GM18499 (cell line): Measurements from ENCODE around the gene MAN2C1.
"Not testable (repeated sequence)": the region's sequence is repeated elsewhere in the genome, so short reads cannot be mapped to it uniquely, and the experiment has no call there.

Experiments
- ATAC-seq: cut with Tn5 transposase; IDR thresholded peaks from one replicate; pipeline ENCODE4 v1.9.1; 2021; ENCODE audit warnings: moderate number of reproducible peaks; ENCODE audit not compliant: insufficient read depth, unreplicated experiment

Gene MAN2C1

DNA sequence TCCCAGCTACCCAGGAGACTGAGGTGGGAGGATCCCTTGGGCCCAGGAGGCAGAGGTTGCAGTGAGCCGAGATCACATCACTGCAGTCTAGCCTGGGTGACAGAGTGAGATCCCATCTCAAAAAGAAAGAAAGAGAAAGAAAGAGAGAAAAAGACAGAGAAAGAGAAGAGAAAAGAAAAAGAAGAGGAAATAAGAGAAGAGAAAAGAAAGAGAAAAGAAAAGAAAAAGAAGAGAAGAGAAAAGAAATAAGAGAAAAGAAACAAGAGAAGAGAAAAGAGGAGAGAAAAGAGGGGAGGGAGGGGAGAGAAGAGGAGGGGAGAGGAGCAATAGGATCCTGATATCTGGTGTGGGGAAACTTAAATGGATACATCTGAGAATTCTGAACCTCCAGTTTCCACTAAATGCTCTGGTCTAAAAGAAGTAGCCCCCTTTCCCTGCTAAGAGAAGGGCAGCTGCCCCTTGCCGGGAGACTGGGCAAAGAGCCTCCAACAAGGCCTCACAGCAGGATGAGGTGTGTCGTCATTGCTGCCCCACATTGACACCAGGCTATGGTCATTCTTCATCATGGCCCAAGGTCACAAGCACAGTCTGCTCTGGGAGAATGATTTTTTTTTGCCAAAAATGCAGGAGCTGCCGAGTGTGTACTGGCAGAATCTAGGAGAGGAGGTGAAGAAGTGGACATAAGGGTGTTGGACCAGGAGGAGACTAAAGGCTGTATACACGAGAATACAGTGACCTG is 53.7 kb downstream of the MAN2C1 start:
- no peak for ATAC-seq

DNA sequence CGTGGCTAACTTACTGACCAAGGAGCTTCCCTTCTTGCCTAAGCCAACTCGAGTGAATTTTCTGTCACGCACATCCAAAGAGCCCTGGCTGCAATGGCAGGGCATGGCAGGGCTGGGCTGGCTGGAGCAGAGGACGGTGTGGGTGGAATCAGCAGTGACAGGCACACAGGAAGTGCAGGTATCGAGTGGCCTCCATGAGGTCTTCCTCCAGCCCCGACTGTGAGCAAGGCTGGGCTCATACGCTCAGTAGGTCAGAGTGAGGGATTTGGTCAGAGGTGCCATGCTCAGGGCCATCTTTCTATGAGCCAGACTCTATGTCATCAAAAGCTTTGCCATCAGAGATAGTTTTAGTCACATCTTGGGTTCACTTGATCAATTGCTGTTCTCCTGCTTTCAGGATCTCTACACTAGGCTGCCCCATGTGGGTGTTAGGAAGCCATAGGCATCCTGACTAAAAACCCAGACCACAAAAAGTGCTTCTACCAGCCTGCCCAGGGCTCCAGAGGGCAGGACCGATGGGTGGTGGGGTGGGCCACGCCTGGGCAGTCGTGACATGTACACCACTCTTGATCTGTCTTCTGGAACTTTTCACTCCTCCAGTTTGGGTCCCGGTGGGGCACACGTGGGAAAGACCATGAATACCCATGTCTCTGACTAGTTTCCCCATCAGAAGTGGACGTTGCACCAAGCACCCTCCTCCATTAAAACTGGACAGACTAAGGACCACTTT is 55.1 kb downstream of the MAN2C1 start:
- no peak for ATAC-seq

DNA sequence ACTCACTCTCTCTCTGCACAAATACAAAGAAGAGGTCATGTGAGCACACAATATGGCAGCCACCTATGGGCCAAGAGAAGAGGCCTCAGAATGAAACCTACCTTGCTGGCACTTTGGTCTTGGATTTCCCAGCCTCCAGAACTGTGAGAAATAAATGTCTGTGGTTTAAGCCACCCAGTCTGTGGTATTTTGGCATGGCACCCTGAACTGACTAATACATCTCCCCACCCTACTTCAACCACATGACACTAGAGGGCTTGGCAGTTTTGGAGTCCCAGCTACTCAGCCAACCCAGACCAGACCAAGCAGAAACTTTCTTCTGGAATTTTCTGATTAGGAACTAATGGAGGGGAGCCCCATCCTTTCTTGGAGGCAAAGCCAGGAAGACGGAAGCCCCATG is 55.9 kb downstream of the MAN2C1 start:
- not testable (repeated sequence) for ATAC-seq

DNA sequence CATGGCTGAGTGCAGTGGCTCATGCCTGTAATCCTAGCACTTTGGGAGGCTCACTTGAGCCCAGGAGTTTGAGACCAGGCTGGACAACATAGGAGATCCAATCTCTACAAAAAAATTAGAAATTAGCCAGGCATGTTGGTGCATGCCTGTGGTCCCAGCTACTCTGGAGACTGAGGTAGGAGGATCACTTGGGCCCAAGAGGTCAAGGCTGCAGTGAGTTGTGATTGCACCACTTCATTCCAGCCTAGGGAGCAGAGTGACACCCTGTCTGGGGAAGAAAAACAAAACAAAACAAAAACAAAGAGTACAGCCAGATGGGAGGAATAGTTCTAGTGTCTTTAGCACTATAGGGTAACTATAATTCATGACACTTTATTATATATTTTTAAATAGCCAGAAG is 58.7 kb downstream of the MAN2C1 start:
- ATAC-seq, result no peak

DNA sequence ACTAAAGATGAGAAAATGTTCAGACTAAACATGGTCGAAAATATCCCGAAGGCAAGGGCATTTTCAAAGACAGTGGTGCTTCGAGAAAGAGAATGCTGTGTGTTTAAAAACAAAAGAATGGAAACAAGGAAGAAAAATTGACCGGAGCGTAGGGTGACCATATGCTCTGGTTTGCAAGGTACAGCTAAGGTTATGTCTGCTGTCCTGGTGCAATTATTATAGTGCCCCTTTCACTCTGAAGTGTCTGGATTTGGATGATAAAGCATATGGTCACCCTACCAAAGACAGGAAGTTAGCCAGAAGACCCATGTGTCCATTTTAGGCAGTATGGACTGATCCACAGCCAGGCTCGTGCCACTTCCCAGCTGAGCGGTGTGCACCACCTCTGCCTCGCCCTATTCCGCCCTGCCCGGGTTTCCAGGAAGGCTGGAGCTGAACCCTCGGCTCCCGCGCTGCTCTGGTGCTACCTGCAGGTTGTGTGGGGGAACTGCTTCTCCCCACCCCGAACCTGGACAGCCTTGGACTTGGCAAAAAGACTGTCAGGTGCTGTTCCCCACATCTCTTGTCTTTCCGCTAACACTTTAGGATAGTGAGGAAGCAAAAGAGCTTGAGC is 60.5 kb downstream of the MAN2C1 start:
- ATAC-seq, result no peak

DNA sequence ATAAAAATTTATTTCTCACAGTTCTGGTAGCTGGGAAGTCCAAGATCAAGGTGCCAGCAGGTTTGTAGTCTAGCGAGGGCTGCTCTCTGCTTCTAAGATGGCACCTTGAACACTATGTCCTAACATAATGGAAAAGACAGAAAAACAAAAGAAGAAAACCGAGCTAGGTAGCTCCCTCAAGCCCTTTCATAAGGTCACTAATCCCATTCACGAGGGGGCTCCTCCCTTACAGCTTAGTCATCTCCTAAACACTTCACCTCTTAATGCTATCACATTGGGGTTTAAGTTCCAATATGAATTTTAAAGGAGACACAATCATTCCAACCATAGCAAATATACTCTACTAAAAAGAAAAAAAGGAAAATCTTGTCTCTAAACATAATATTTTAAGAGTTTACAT is 62.2 kb downstream of the MAN2C1 start:
- ATAC-seq, result no peak
